ENCODE results near the gene SEC16B. TPM values are rescaled to one million over a fixed set of nuclear protein-coding genes. Genes with fewer than 3 reads are reported as not detected.

SEC16B gene, protein sequence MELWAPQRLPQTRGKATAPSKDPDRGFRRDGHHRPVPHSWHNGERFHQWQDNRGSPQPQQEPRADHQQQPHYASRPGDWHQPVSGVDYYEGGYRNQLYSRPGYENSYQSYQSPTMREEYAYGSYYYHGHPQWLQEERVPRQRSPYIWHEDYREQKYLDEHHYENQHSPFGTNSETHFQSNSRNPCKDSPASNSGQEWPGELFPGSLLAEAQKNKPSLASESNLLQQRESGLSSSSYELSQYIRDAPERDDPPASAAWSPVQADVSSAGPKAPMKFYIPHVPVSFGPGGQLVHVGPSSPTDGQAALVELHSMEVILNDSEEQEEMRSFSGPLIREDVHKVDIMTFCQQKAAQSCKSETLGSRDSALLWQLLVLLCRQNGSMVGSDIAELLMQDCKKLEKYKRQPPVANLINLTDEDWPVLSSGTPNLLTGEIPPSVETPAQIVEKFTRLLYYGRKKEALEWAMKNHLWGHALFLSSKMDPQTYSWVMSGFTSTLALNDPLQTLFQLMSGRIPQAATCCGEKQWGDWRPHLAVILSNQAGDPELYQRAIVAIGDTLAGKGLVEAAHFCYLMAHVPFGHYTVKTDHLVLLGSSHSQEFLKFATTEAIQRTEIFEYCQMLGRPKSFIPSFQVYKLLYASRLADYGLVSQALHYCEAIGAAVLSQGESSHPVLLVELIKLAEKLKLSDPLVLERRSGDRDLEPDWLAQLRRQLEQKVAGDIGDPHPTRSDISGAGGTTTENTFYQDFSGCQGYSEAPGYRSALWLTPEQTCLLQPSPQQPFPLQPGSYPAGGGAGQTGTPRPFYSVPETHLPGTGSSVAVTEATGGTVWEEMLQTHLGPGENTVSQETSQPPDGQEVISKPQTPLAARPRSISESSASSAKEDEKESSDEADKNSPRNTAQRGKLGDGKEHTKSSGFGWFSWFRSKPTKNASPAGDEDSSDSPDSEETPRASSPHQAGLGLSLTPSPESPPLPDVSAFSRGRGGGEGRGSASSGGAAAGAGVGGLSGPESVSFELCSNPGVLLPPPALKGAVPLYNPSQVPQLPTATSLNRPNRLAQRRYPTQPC
- total RNA-seq, result 1 to 10 TPM; 1.8 to 5.5 (median 3.5) TPM

GRCh38 chr1:177969825-177970371, at the start of gene SEC16B:
Gene SEC16B, minus strand, starts transcription at chr1:177970058. Its CDS starts 2,077 bp downstream, at chr1:177967981.
- ATAC-seq, result no peak
- H3K9me3 ChIP-seq, result no peaks in the 10 kb centered on the region

DNA sequence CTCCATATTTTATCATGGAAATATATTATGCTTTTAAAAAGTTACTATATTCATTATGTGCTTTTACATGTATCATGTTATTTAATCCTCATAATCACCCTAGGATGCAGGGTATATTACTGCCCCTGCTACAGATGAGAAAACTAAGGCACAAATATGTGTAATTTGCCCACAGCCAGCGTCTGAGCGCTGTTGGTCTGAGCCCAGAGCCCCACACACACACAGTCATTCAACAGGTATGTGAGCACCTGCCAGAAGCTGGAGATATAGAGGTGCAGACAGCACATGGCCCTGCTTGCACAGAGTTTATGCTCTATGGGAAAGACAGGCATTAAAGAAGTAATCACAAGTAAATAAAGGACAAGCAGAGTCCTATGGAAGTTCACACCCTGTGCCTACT, 49.8 kb upstream of the SEC16B start:
- no peak for TF ChIP-seq POLR2A (IDR thresholded peaks at IDR 0.05)
- TF ChIP-seq, protein P1, sequence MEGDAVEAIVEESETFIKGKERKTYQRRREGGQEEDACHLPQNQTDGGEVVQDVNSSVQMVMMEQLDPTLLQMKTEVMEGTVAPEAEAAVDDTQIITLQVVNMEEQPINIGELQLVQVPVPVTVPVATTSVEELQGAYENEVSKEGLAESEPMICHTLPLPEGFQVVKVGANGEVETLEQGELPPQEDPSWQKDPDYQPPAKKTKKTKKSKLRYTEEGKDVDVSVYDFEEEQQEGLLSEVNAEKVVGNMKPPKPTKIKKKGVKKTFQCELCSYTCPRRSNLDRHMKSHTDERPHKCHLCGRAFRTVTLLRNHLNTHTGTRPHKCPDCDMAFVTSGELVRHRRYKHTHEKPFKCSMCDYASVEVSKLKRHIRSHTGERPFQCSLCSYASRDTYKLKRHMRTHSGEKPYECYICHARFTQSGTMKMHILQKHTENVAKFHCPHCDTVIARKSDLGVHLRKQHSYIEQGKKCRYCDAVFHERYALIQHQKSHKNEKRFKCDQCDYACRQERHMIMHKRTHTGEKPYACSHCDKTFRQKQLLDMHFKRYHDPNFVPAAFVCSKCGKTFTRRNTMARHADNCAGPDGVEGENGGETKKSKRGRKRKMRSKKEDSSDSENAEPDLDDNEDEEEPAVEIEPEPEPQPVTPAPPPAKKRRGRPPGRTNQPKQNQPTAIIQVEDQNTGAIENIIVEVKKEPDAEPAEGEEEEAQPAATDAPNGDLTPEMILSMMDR (IDR thresholded peaks at IDR 0.05), result no peak
- no peak for TF ChIP-seq POLR2AphosphoS5 (IDR thresholded peaks at IDR 0.05)
- TF ChIP-seq EP300 (IDR thresholded peaks at IDR 0.05), result no peak
- Histone ChIP-seq H3K27me3 (no peaks in the 10 kb centered on the region), H3K4me1 (no peaks in the 10 kb centered on the region), H3K9me3 (peaks cover 0 to 9% (median 0%) of the 10 kb centered on the region in 3 donors), H3K36me3 (peaks cover 3 to 76% of the 10 kb centered on the region in 2 donors), H3K27ac (no peak overlapping the region), H3K4me3 (no peak overlapping the region)
- ATAC-seq, result no peak
- WGBS, 2 donors (ENCODE audit: low coverage in 1 of 2), result 100% methylated on average over 1 to 2 of the region's 2 CpGs

More at GRCh38 chr1:177969825-177970371, at the start of gene SEC16B:
- H3K4me3 ChIP-seq, result no peak within 1 kb of the TSS
- TF ChIP-seq EP300 (IDR thresholded peaks at IDR 0.05) (no peak), POLR2AphosphoS5 (IDR thresholded peaks at IDR 0.05) (no peak), POLR2A (IDR thresholded peaks at IDR 0.05) (no peak)
- TF ChIP-seq, protein P1 (IDR thresholded peaks at IDR 0.05), result no peak
- H3K27me3 ChIP-seq, result no peaks in the 10 kb centered on the region
- H3K4me1 ChIP-seq, result no peaks in the 10 kb centered on the region
- 68 to 86% methylated on average over 5 to 7 of the region's 12 CpGs for WGBS, 2 donors (ENCODE audit: low coverage in 1 of 2)
- no peak within 1 kb of the TSS for H3K27ac ChIP-seq
- peaks cover 0 to 39% of the 10 kb centered on the region in 2 donors for H3K36me3 ChIP-seq

DNA sequence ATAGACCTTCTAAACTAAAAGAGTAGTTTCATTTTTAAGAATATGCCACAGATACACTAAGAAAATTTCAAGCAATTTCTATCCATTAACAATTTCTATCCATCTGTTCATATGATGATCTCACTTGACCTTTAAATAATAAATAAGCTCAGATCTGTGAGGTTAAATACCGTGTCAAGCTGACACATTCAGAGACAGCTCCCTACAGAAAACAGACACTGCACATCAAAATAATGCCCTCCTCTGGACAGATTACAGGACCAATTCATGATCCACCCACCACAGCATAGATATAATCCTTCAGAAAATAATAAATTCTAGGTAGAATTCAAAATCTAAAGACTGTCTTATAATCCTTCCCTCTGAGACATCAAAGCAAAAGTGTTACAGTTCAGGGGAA, 49.4 kb upstream of the SEC16B start:
- Histone ChIP-seq H3K9me3 (peaks cover 0 to 9% (median 0%) of the 10 kb centered on the region in 3 donors), H3K4me1 (no peaks in the 10 kb centered on the region), H3K4me3 (no peak overlapping the region), H3K27me3 (no peaks in the 10 kb centered on the region), H3K36me3 (peaks cover 3 to 72% of the 10 kb centered on the region in 2 donors), H3K27ac (no peak overlapping the region)
- TF ChIP-seq POLR2A (IDR thresholded peaks at IDR 0.05), result no peak
- TF ChIP-seq, protein P1 (IDR thresholded peaks at IDR 0.05), result no peak
- no peak for TF ChIP-seq EP300 (IDR thresholded peaks at IDR 0.05)
- TF ChIP-seq POLR2AphosphoS5 (IDR thresholded peaks at IDR 0.05), result no peak
- no peak for ATAC-seq
- 83 to 90% methylated on average over 1 of the region's 1 CpG for WGBS, 2 donors (ENCODE audit: low coverage in 1 of 2)

DNA sequence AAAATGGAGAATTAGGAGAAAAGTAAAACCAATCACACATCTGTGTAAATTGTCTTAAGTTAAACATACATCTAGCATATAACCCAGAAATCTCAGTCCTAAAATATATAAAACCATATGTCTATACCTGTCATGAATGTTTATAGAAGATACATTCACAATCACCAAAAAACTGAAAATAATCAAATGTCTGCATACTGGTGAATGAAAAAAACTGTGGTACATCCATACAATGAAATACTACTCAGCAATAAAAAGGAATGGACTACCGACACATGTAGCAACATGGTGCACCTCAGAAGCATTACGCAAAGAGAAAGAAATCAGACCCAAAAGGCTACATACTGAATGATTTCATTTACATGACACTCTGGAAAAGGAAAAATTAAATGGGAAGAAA, 47.7 kb upstream of the SEC16B start:
- Histone ChIP-seq H3K9me3 (peaks cover 0 to 9% (median 0%) of the 10 kb centered on the region in 3 donors), H3K27me3 (no peaks in the 10 kb centered on the region), H3K4me1 (no peaks in the 10 kb centered on the region), H3K4me3 (no peak overlapping the region), H3K27ac (no peak overlapping the region), H3K36me3 (peaks cover 3 to 64% of the 10 kb centered on the region in 2 donors)
- WGBS, 2 donors (ENCODE audit: low coverage in 1 of 2), result 94 to 100% methylated on average over 2 of the region's 2 CpGs
- no peak for TF ChIP-seq POLR2AphosphoS5 (IDR thresholded peaks at IDR 0.05)
- no peak for TF ChIP-seq POLR2A (IDR thresholded peaks at IDR 0.05)
- TF ChIP-seq, protein P1 (IDR thresholded peaks at IDR 0.05), result no peak
- TF ChIP-seq EP300 (IDR thresholded peaks at IDR 0.05), result no peak
- ATAC-seq, result no peak

Data from gastroesophageal sphincter (tissue), 4 donors.